ENCODE measurements around the gene PNPLA4. TPM values are rescaled to one million over a fixed set of nuclear protein-coding genes. Genes with fewer than 3 reads are reported as not detected.

The PNPLA4 gene
- total and polyA plus RNA-seq, 2 of the 4 experiments (the other 2 are of a cell fraction), result 14.3 to 15.7 TPM

DNA sequence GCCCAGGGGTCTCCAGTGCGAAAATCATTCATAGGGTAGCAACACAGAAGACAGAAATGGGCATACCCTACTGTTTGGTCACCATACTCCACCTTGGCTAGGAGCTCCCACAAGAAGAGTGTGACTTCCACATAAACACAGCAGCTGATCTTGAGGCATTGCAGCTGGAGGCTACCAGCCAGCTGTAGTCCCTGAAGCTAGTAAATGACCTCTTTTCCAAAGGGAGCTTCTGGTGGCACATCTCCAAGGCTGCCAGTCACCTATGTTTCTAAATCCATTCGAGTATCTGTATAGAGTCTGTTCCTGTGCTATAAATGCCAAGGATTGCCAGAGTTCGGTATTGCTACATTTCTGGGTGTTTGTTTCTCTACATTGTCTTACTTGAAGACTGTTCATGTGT, 21.3 kb upstream of the PNPLA4 start:
- in situ Hi-C loops (cut with MboI; ENCODE audit: low sequenced_read_pairs), result no loop called here
- no peak for ATAC-seq (ENCODE audit: low read depth)
- H2BK120ac ChIP-seq (ENCODE audit: low read depth, low read length), result no peak overlapping the region
- H2AK5ac ChIP-seq (ENCODE audit: low read depth, low read length), result no peak overlapping the region
- intact Hi-C loops (cut with micrococcal nuclease), result no loop called here
- ChIA-PET CTCF (no interaction called here), POLR2A (ENCODE audit: unreplicated experiment) (no interaction called here)
- H3K27me3 ChIP-seq (ENCODE audit: control insufficient read depth, insufficient read depth, low read length), result no peaks in the 10 kb centered on the region
- DNase-seq, result no peak
- no peak overlapping the region for H2BK20ac ChIP-seq (ENCODE audit: low read depth, low read length)
- H3K9ac ChIP-seq (ENCODE audit: low read depth, low read length), result no peak overlapping the region
- H3K9me1 ChIP-seq (ENCODE audit: insufficient read depth, low read length), result no peaks in the 10 kb centered on the region
- no TSS peak for BruUV-seq (replicated peaks)
- H3K4ac ChIP-seq (ENCODE audit: low read depth, low read length), result no peak overlapping the region
- H3K36me3 ChIP-seq (ENCODE audit: control insufficient read depth, insufficient read depth, low read length), result no peaks in the 10 kb centered on the region
- no peak overlapping the region for H3K23ac ChIP-seq (ENCODE audit: low read depth, low read length)
- no peak overlapping the region for H4K91ac ChIP-seq (ENCODE audit: insufficient read depth, low read depth, low read length)
- H3K56ac ChIP-seq (ENCODE audit: extremely low read depth, insufficient read depth, low read length), result no peak overlapping the region
- H4K5ac ChIP-seq (ENCODE audit: low read depth, low read length), result no peak overlapping the region
- no peak for TF ChIP-seq FOS (IDR thresholded peaks at IDR 0.05; ENCODE audit: low read depth, low read length)
- H2AFZ ChIP-seq (replicated peaks; ENCODE audit: low read length, poor library complexity), result no peak overlapping the region
- H3K4me1 ChIP-seq (ENCODE audit: control insufficient read depth, insufficient read depth, low read length), result no peaks in the 10 kb centered on the region
- H4K20me1 ChIP-seq (ENCODE audit: insufficient read depth, low read length), result no peaks in the 10 kb centered on the region
- H3K9me3 ChIP-seq (ENCODE audit: control insufficient read depth, insufficient read depth, low read length), result no peaks in the 10 kb centered on the region; the same call in 1 of the 2 replicates
- H4K8ac ChIP-seq (ENCODE audit: low read depth in 2 of 2, low read length in 2 of 2), result no peak overlapping the region
- H2BK15ac ChIP-seq (ENCODE audit: low read depth, low read length), result no peak overlapping the region
- no peaks in the 10 kb centered on the region for H3K79me1 ChIP-seq (ENCODE audit: low read depth in 1 of 2, low read length in 2 of 2)
- H2AK9ac ChIP-seq (replicated peaks; ENCODE audit: low read depth, low read length, poor library complexity), result no peak overlapping the region
- H3K4me3 ChIP-seq (ENCODE audit: insufficient read depth, low read depth, low read length), result no peak overlapping the region
- H3K4me2 ChIP-seq (ENCODE audit: low read depth, low read length), result no peak overlapping the region
- H3K27ac ChIP-seq (ENCODE audit: insufficient read depth, low read length), result no peak overlapping the region
- no peak overlapping the region for H3K18ac ChIP-seq (ENCODE audit: low read depth, low read length)
- H2BK5ac ChIP-seq (ENCODE audit: low read depth, low read length, poor library complexity, severe bottlenecking), result no peak overlapping the region
- WGBS, 2 experiments (ENCODE audit: extremely low coverage in 2 of 2, insufficient read length in 1 of 2), result no CpG with 5 or more reads among the region's 3 CpGs
- dilution Hi-C loops (cut with HindIII; ENCODE audit: low sequenced_read_pairs, unreplicated experiment), result no loop called here
- H3K14ac ChIP-seq (replicated peaks; ENCODE audit: low read depth, low read length), result no peak overlapping the region
